ENCODE results near the gene TTLL9.

GRCh38 chr20:31869942-31870725 is at the start of gene TTLL9, which contains the start of gene DUSP15:
- no peak for TF ChIP-seq SMYD3 (CRISPR knock-in tag; IDR thresholded peaks at IDR 0.05)
- TF ChIP-seq, protein P1, sequence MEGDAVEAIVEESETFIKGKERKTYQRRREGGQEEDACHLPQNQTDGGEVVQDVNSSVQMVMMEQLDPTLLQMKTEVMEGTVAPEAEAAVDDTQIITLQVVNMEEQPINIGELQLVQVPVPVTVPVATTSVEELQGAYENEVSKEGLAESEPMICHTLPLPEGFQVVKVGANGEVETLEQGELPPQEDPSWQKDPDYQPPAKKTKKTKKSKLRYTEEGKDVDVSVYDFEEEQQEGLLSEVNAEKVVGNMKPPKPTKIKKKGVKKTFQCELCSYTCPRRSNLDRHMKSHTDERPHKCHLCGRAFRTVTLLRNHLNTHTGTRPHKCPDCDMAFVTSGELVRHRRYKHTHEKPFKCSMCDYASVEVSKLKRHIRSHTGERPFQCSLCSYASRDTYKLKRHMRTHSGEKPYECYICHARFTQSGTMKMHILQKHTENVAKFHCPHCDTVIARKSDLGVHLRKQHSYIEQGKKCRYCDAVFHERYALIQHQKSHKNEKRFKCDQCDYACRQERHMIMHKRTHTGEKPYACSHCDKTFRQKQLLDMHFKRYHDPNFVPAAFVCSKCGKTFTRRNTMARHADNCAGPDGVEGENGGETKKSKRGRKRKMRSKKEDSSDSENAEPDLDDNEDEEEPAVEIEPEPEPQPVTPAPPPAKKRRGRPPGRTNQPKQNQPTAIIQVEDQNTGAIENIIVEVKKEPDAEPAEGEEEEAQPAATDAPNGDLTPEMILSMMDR (CRISPR knock-in tag; IDR thresholded peaks at IDR 0.05): no peak
- TF ChIP-seq ZNF614 (CRISPR knock-in tag; IDR thresholded peaks at IDR 0.05; ENCODE audit: borderline replicate concordance): no peak
- no peak for TF ChIP-seq ZBTB33 (CRISPR knock-in tag; IDR thresholded peaks at IDR 0.05)
- TF ChIP-seq MYC (CRISPR knock-in tag; IDR thresholded peaks at IDR 0.05; ENCODE audit: borderline replicate concordance): no peak
- no peak for TF ChIP-seq ZNF672 (CRISPR knock-in tag; IDR thresholded peaks at IDR 0.05)
- no peak for TF ChIP-seq POLR2A (IDR thresholded peaks at IDR 0.05; ENCODE audit: insufficient read depth in 1 of 2, low read depth in 2 of 2, low read length in 2 of 2)
- TF ChIP-seq MYNN (CRISPR knock-in tag; IDR thresholded peaks at IDR 0.05; ENCODE audit: low read depth): no peak
- no peak for TF ChIP-seq EP300 (IDR thresholded peaks at IDR 0.05; ENCODE audit: low read depth in 2 of 2, low read length in 2 of 2)
- 0 out of 2 replicates have a peak, but pooled peaks have one; percentile 32 for TF ChIP-seq EP300 (CRISPR knock-in tag; IDR thresholded peaks at IDR 0.05; ENCODE audit: borderline replicate concordance)
- TF ChIP-seq TGIF2 (CRISPR knock-in tag; IDR thresholded peaks at IDR 0.05): 0 out of 2 replicates have a peak, but pooled peaks have one; percentile 58
- TF ChIP-seq ISX (CRISPR knock-in tag; conservative IDR thresholded peaks at IDR 0.05): no peak
- no peak for TF ChIP-seq ELF1 (CRISPR knock-in tag; IDR thresholded peaks at IDR 0.05)
- TF ChIP-seq, protein P2, sequence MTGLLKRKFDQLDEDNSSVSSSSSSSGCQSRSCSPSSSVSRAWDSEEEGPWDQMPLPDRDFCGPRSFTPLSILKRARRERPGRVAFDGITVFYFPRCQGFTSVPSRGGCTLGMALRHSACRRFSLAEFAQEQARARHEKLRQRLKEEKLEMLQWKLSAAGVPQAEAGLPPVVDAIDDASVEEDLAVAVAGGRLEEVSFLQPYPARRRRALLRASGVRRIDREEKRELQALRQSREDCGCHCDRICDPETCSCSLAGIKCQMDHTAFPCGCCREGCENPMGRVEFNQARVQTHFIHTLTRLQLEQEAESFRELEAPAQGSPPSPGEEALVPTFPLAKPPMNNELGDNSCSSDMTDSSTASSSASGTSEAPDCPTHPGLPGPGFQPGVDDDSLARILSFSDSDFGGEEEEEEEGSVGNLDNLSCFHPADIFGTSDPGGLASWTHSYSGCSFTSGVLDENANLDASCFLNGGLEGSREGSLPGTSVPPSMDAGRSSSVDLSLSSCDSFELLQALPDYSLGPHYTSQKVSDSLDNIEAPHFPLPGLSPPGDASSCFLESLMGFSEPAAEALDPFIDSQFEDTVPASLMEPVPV (CRISPR knock-in tag; IDR thresholded peaks at IDR 0.05): no peak
- TF ChIP-seq STAT5B (CRISPR knock-in tag; IDR thresholded peaks at IDR 0.05): no peak

Data from HepG2 (cell line).